8988T (cell line): Measurements from ENCODE around the gene ARHGEF16.

ENCODE experiments used
- DNase-seq: peaks from one replicate; pipeline ENCODE4 v3.0.0; 2011

ARHGEF16 gene

DNA sequence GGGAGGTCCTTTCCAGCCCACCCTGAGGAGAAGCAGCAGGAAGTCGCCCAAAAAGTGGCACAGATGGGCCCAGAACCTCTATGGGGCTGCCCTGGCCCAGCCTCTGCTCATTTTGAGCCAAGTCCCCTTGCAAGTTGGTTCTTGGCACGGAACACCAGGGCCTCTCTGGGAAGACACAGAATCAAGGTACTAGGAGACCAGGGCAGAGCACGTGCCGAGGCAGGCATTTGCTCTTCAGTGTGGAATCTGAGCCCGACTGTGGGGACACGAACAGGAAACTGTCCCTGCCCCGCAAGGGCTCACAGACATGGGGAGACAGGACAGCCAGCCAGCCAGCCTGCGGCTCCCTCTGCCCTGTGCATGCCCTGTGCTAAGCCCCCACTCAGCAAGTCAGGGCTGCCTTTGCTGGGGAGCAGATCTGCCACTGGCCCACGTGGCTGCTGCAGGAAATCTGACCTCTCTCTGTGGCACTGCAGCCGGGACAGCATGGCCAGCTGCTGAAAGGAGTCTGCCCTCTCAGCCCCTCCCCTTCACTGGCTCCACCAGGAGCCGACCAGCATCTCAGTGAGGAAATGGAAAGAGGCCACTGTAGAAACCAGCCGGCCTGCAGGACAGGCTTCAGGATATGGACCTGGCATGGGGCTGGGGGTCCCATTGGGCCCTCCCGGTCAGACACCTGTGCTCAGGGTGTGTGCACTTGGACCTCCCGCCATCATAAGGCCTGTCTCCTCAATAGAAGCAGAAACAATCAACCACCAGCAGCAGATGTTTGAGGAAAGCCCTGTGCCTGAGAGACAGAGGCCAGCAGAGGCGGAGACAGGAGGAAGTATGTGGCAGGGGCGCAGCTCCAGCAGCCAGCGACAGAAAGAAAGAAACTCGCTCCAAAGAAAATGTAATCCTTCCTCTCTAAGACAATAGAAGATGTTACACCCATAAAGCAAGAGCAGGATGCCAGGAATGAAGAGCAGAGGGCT is 3.7 kb downstream of the ARHGEF16 start:
- DNase-seq = no peak

GRCh38 chr1:3459051-3459908 is 4.8 kb downstream of the ARHGEF16 start:
- peak; percentile 14 for DNase-seq

- DNase-seq = peak; percentile 9
Observed at GRCh38 chr1:3459940-3460671, 5.6 kb downstream of the ARHGEF16 start.

DNA sequence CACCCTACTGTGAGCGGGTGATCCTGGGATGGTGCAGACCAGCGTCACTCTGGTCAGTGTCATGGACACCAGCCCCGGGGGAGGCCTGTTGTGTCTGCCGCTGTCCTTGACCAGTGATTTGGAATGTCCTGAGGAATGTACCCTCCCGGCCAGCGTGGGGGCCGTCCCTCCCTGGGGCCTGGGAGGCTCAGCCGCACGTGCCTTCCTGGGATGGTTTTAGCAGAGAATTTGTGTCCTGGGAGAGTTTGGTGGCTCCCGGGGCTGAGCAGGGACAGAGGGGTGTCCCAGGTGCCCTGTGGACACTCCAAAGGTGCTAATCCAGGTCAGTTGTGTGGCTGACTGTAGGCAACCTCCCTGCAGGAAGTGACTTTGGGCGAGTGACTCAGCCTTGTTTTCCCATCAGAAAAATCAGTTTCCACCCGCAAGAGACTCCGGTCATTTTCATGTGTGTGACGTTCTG is 6.2 kb downstream of the ARHGEF16 start:
- DNase-seq = peak; percentile 38

- DNase-seq = no peak
Observed at GRCh38 chr1:3461238-3461933, 6.9 kb downstream of the ARHGEF16 start.

DNA sequence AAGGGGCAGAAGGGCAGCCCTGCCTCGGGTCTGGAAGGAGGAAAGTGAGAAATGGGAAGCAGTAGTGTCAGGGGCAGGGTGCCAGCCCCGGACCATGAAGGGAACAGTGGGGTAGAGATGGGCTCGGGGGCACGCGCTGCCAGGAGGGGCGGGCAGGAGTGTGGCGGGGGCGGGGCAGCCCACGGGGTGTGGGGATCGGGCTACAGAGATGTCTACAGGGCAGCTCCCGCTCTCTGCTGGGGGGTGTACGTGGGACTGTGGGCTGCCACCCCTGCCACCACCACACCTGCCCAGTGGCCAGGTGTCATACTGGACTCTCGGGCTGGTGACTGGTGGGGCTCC is 7.4 kb downstream of the ARHGEF16 start:
- DNase-seq = no peak

DNA sequence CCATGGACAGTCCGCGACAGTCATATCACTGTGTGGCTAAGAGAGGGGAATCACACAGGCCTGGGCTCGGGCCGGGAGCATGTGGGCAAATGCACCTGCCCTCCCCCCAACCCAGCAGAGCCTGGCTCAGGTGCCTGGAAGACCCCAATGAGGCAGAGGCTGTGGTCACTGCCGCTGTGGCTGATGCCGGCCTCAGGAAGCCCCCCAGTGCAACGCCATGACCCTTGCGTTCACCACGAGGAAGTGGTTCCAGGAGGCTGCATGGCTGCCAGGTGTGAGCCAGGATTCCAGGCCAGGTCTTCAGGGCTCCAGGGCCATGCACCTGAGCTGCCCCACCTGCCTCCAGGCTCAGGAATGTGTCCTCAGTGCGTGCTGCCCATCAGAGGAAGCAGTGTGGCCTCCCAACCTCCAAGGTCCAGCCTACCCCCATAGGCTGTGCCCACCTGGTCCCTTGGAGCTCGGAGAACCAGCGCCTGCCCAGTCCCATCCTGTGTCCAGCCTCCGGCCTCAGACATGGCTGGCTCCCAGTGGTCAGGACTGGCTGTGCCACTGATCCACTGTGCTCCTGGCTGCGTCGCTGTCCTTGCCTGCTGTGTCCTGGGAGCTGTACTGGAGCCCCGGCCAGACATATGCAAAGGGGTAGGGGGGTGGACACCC is 8.0 kb downstream of the ARHGEF16 start:
- DNase-seq = no peak

- DNase-seq = no peak
Observed at GRCh38 chr1:3463013-3463385, 8.5 kb downstream of the ARHGEF16 start.

DNA sequence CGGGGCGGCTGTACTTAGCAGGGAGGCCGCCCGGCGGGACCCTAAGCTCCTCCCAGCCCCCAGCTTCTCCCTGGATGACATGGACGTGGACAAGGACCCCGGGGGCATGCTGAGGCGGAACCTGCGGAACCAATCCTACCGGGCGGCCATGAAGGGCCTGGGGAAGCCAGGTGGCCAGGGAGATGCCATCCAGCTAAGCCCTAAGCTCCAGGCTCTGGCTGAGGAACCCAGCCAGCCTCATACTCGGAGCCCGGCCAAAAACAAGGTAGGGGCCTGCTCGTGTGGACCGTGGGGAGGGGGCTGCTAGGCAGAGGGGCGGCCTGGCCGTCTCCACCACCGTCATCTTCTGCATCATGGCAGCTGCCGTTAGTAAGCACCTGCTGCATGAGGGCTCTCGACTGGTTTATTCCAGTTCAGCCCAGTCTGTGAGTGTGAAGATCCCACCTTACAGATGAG is 9.0 kb downstream of the ARHGEF16 start:
- no peak for DNase-seq

- DNase-seq = peak; percentile 6
Observed at GRCh38 chr1:3463891-3464648, 9.6 kb downstream of the ARHGEF16 start.

GRCh38 chr1:3464649-3465025 is 10.2 kb downstream of the ARHGEF16 start:
- peak; percentile 17 for DNase-seq

DNA sequence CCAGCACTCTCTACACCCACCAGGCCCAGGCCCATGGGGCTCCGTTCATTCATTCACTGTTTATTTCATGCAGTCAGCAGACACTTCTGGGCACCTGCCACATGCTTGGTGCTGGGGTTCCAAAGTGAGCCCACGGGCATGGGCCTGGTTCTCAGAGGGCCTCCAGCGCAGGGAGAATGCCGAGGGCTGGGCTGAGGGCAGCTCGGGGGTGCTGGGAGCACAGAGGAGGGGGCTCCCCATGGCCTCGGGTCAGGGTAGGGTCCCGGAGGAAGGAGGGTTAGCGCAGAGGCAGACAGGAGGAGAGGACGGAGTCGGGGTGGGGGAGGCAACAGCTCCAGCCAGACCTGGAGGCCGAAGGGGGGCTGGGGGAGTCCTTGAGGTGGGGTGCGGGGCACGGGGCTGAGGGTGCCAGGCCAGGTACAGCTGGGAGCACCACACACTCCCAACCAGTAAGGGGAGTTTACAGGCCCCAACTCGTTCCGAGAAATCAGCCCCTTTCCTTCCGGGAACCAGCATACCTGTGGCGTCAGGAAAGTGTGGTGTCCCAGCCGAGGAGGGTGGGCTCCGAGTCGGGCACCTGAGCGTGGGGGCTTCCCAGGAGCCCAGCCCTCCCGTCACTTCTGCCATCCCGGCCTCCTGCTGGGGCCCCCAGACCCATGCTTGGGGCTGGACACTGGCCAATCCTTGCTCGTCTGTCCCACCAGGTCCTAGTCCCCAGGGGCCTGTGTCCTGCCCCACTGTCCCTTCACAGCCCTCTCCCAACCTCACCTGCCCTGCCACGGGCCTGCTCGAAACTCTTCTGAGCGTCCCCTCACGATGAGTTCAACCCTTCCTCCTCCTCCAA is 10.8 kb downstream of the ARHGEF16 start:
- DNase-seq = peak; percentile 13

DNA sequence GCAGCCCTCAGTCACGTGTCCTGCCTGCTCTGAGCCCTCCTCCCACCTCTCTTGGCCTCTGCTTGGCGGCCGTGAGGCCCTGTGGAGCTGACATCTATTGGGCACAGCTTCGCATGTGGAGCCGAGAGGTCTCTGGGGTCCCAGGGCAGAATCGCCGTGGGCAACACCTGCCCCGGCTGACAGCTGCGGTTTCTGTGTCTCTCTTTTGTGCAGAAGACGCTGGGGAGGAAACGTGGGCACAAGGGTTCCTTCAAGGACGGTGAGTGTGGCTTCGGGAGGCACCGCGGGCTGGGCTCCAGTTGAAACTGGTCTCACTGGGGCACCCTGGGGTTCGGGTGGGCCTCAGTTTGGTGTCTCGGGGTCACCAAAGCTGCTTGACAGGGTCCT is 11.5 kb downstream of the ARHGEF16 start:
- DNase-seq = peak; percentile 18

- DNase-seq = peak; percentile 23
Observed at GRCh38 chr1:3466366-3467075, 12.1 kb downstream of the ARHGEF16 start.

DNA sequence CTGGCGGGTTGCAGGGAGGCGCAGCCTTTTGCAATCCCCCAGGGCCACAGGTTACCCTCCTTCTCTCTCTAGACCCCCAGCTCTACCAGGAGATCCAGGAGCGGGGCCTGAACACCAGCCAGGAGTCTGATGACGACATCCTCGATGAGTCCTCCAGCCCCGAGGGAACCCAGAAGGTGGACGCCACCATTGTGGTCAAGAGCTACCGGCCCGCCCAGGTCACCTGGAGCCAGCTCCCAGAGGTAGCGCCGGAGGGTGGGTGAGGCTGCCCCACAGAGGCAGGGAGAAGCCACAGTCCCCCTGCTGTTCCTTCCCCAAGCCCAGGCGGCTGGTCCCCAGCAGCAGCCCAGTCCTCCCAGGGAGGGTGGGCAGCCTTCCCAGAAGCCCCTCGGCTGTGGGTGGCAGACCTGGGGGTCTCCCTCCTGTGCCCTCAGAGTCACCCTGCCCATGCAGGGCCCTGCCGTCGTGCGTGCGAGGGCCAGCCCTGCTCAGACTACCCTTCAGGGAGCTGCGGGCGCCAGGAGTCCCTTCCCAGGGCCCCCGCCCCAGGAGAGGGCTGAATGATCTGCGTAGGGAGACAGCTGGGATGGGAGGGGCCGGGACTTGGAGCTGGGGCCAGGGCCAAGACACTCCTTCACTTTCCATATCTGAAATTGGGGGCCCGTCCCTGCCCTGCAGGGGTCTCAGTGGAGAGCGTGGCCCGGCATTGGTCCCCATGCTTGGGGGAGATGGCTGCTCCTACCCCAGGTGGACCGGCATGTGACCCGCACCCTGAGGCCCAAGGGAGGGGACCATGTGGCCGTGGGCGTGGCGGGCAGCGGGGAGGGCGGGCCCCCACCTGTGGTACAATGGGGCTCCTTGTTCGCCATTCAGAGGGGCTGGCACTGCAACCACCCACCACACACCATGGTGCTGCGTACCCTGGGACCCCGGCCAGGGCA is 12.9 kb downstream of the ARHGEF16 start:
- DNase-seq = peak; percentile 16

DNA sequence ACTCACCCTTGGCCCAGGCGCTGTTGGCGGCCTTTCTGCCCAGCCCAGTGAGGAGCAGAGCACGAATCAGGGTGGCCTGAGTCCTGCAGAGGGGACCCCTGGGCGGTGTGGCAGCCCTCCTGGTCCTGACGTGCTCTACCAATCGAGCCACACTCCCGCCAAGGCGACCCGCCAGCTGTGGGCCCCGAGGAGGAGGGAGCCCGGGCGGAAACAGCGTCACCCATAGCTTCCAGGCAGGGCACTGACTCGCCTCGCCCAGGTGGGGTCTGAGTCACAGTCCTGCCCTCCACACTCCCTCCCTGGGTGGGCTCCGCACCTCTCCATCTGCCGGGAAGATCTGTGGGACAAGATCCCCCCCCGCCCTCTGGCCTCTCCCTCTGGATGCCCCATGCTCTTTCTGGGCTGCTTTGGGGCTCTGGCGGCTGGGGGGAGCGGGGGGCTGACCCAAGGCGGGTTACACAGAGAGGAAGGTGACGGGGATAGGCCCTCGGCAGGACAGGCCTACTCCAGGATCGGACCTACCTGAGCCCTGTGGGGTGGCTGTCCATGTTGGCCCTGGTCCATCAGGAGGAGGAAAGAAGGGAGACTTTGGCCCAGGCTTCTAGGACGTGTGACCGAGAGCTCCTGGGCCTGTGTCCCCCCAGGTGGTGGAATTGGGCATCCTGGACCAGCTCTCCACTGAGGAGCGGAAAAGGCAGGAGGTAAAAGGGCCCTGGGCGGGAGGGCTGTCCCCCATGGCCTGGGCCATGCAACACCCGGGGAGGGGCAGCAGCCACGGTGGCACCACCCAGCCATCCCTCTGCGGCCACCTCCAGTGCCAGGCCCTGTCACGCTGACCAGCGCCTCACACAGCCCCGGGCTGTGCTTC is 14.0 kb downstream of the ARHGEF16 start:
- DNase-seq = peak; percentile 43
